ENCODE data around the gene CNTNAP5. TPM values are rescaled to one million over a fixed set of nuclear protein-coding genes. Genes with fewer than 3 reads are reported as not detected.

CNTNAP5 gene
- total and polyA plus RNA-seq, 8 donors = 0.03 to 0.29 (median 0.10) TPM; not detected in 4

DNA sequence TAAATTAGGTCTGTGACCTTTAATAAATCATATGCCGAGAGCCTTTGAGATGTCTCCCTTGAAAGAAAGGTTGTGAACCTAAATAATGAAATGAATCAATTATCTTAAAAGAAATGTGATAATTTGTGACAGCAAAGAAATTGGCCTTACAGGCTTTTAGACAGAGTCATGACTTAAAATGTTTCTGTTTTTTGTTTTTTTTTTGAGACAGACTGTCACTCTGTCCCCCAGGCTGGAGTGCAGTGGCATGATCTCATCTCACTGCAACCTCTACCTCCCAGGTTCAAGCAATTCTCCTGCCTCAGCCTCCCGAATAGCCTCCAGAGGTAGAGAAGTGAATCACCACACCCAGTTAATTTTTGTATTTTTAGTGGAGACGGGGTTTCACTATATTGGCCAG, 898.0 kb downstream of the CNTNAP5 start:
- Histone ChIP-seq H3K36me3 (no peaks in the 10 kb centered on the region), H3K4me1 (no peaks in the 10 kb centered on the region), H3K4me3 (no peak overlapping the region), H3K27ac (no peak overlapping the region), H3K27me3 (no peaks in the 10 kb centered on the region), H3K9me3 (no peaks in the 10 kb centered on the region)
- no peak for DNase-seq
- TF ChIP-seq, protein P1, sequence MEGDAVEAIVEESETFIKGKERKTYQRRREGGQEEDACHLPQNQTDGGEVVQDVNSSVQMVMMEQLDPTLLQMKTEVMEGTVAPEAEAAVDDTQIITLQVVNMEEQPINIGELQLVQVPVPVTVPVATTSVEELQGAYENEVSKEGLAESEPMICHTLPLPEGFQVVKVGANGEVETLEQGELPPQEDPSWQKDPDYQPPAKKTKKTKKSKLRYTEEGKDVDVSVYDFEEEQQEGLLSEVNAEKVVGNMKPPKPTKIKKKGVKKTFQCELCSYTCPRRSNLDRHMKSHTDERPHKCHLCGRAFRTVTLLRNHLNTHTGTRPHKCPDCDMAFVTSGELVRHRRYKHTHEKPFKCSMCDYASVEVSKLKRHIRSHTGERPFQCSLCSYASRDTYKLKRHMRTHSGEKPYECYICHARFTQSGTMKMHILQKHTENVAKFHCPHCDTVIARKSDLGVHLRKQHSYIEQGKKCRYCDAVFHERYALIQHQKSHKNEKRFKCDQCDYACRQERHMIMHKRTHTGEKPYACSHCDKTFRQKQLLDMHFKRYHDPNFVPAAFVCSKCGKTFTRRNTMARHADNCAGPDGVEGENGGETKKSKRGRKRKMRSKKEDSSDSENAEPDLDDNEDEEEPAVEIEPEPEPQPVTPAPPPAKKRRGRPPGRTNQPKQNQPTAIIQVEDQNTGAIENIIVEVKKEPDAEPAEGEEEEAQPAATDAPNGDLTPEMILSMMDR (IDR thresholded peaks at IDR 0.05) = no peak
- ATAC-seq = no peak
- intact Hi-C loops (cut with DNase I) = no loop called here

DNA sequence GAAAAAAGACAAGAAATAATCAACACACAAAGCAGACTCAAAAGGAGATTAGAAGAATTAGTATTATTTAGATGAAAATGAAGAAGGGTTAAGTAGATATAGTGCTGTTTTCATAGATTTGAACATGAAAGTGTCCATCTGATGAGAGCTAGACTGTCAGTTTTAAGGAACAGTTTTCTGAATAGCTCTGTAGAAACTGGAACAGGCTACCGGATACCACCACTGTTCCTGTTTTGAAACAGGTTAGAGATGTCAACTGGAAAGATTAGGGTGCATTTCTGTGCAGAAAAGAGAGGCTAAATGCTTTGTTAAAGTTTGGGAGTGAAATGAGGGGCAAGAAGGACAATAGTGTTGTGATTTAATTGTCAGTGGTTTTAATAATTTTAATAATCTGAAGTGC, 908.8 kb downstream of the CNTNAP5 start:
- intact Hi-C loops (cut with DNase I) = no loop called here

DNA sequence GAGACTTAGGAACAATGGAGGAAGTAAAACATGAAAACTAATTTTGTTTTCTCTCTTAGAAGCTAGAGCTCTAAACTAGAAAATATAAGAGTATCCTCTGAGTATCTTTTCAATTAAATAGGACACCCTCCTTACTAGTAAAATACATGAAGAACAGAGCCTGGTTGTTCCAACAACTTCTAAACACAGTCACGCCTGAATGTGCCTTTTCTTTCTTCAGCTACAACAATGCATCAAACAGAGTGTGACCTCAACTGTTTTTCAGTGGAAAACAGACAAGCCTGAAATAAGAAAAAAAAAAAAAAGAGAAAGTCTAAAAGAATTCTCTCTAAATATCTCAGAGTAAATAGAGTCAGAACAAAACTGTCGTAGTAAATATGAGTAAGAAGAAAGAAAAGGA, 928.8 kb downstream of the CNTNAP5 start:
- Histone ChIP-seq H3K27me3 (no peaks in the 10 kb centered on the region), H3K4me1 (no peaks in the 10 kb centered on the region), H3K9me3 (peaks cover 0 to 6% of the 10 kb centered on the region in 2 donors), H3K4me3 (no peak overlapping the region), H3K27ac (no peak overlapping the region), H3K36me3 (no peaks in the 10 kb centered on the region)
- TF ChIP-seq, protein P1 (IDR thresholded peaks at IDR 0.05) = no peak
- ATAC-seq = no peak
- intact Hi-C loops (cut with DNase I) = no loop called here
- no peak for DNase-seq

More for the DNA sequence above, 908.8 kb downstream of the CNTNAP5 start:
- Histone ChIP-seq H3K36me3 (no peaks in the 10 kb centered on the region), H3K27ac (no peak overlapping the region), H3K4me3 (no peak overlapping the region), H3K4me1 (no peaks in the 10 kb centered on the region), H3K27me3 (no peaks in the 10 kb centered on the region), H3K9me3 (no peaks in the 10 kb centered on the region)
- ATAC-seq = no peak
- no peak for DNase-seq
- TF ChIP-seq, protein P1 (IDR thresholded peaks at IDR 0.05) = no peak

DNA sequence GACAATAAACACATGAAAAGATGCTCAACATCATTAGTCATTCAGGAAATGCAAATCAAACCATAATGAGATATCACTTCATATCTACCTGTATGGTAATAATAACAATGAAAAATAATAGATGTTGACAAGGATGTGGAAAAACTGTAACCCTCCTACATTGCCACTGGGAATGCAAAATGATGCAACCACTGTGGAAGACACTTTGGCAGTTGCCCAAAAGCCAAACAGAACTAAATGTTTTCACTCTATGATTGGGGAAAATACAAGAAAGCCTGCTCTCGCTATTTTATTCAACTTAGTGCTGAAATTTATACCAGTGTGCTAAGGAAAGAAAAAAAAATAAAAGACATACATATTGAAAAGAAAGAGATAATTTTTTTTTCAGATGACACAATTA, 934.5 kb downstream of the CNTNAP5 start:
- DNase-seq (no peak), ATAC-seq (no peak)
- no peaks in the 10 kb centered on the region for H3K9me3 ChIP-seq
- H3K36me3 ChIP-seq = no peaks in the 10 kb centered on the region
- H3K27me3 ChIP-seq = no peaks in the 10 kb centered on the region
- TF ChIP-seq, protein P1 (IDR thresholded peaks at IDR 0.05) = no peak
- no peaks in the 10 kb centered on the region for H3K4me1 ChIP-seq
- intact Hi-C loops (cut with DNase I) = no loop called here
- no peak overlapping the region for H3K4me3 ChIP-seq
- H3K27ac ChIP-seq = no peak overlapping the region

DNA sequence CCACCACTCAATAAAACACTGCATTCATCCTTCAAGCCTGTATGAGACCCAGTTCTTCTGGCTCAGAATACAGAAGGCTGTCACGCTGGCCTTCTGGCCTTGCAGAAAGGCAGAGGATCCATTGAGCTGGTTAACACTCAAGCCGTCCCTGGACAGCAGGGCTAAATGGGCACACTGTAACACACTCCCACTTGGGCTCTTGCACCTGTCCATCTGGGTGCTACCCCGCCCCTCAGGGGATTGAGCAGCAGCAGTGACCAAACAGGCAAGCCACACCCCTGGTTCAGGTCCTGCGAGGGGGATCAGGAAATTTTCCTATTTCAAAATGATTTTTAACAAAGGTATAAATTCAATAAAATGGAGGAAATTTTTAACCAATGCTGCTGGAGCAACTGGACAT, 936.0 kb downstream of the CNTNAP5 start:
- Histone ChIP-seq H3K9me3 (no peaks in the 10 kb centered on the region), H3K4me1 (no peaks in the 10 kb centered on the region), H3K4me3 (no peak overlapping the region), H3K27me3 (no peaks in the 10 kb centered on the region), H3K36me3 (no peaks in the 10 kb centered on the region), H3K27ac (no peak overlapping the region)
- DNase-seq = no peak
- TF ChIP-seq, protein P1 (IDR thresholded peaks at IDR 0.05) = no peak
- intact Hi-C loops (cut with DNase I) = no loop called here
- ATAC-seq = no peak

Measured in left lung (tissue), 10 donors.